Activated CD4-positive, alpha-beta T cell treated with anti-CD3 and anti-CD28 coated beads, Interleukin-2, Interleukin-6, amounts not matched to agents 100 ng/mL and 50 ng/mL, durations not matched to agents 16 hours and 8 hours (primary cell): ENCODE data around the gene PLAU.
A peak's percentile ranks its signal among the peaks of the same experiment; 100 is the strongest.
"Not testable (repeated sequence)": the region's sequence is repeated elsewhere in the genome, so short reads cannot be mapped to it uniquely, and the experiment has no call there.

Source experiments
- DNase-seq: peaks from one replicate; pipeline ENCODE4 v3.0.0-alpha.2; 2020

Gene PLAU

DNA sequence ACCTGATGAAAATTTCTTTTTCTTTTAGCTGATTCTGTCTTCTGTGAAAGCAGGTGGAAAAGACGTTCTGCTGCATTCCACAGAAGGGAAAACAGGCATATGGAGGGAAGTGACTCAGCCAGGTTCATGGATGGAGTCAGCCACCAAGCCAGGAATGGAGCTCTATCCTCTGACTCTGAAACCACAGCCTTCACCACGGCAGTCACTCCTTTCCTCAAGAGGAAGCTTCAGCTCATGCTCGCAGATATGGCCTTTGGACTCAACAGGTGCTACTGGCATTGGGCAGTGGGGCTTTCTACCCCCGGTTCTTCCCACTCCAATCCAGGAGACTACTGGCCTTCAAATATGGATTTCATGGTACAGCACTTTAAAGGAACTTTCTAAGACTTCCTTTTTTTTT lies 11.5 kb upstream of the PLAU start:
- no peak for DNase-seq

DNA sequence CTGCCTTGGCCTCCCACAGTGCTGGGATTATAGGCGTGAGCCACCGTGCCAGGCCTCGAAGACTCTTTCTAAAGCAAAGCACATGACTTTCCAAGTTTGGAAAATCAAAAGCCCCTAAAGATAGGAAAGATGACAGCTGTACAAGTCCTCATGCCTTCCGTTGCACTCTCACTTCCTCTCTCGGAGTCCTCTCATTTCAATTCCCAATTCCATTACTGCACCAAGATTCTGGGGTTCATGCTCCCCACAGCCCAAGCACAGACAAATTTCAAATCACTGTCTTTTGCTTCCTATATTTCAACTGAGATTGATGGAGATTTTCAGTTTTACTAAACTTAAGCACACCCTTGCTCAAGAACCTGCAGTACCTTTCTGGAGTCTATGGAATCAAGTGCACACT lies 10.9 kb upstream of the PLAU start:
- no peak for DNase-seq

DNA sequence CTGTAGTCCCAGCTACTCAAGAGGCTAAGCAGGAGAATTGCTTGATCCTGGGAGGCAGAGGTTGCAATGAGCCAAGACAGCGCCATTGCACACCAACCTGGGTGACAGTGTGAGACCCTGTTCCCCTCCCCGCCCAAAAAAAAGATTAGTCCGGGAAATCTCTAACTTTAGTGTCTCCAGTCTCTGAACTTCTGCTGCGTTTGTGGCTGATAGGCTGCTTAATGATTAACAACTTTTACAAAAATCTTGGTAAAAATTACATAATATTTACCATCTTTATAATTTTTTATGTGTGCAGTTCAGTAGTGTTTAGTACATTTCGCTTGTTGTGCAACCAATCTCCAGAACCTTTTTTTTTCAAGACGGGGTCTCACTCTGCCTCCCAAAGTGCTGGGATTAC lies 9.7 kb upstream of the PLAU start:
- DNase-seq, result no peak

DNA sequence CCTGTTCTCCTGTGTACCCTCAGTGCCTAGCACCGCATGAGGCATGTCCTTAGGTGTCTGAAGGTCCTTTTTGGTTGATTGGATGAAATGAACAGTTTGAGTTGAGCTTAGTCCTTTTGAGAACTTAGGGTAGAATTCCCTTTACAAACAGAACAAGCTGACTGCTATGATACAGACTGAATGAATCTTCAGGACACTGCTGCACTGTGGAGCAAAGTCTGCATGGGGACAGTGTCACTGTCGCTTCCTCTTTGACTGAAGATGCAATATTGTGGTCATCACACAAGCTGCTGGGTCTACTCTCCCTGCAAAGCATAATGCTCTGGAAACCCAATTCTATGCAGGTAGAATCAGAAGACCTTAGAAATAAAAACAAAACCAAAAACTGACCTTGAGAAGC lies 8.6 kb upstream of the PLAU start:
- no peak for DNase-seq

DNA sequence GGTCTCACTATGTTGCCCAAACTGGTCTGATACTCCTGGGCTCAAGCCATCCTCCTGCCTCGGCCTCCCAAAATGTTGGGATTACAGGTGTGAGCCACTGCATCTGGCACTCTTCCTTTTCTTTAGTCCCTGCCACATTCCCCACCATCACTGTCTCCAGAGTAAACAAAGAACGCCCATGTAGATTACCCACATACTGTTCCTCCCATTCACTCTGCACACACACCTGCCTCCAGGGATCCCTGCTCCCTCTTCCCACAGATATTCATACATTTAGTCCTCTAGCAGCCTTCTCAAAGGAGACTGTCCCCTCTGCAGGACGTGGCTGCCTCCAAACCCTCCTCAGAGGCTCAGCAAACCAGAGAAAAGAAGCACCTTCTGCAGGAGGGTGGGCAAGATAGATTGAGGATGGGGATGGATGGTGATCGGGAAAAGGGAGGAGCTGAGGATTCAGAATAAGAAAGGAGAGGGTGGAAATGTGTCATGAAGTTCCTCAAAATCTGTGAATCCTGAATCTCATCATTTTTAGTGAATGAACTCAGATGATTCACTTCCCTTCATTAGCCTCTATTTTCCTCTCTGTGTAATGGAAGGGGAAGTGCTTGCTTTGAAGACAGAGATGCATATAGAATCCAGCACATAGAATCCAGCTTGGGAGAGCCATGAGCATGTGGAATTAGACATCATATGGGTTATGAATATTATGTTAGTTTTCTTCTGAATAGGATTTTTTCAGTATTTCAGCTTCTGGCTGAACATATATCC lies 5.5 kb upstream of the PLAU start:
- DNase-seq, result no peak

DNA sequence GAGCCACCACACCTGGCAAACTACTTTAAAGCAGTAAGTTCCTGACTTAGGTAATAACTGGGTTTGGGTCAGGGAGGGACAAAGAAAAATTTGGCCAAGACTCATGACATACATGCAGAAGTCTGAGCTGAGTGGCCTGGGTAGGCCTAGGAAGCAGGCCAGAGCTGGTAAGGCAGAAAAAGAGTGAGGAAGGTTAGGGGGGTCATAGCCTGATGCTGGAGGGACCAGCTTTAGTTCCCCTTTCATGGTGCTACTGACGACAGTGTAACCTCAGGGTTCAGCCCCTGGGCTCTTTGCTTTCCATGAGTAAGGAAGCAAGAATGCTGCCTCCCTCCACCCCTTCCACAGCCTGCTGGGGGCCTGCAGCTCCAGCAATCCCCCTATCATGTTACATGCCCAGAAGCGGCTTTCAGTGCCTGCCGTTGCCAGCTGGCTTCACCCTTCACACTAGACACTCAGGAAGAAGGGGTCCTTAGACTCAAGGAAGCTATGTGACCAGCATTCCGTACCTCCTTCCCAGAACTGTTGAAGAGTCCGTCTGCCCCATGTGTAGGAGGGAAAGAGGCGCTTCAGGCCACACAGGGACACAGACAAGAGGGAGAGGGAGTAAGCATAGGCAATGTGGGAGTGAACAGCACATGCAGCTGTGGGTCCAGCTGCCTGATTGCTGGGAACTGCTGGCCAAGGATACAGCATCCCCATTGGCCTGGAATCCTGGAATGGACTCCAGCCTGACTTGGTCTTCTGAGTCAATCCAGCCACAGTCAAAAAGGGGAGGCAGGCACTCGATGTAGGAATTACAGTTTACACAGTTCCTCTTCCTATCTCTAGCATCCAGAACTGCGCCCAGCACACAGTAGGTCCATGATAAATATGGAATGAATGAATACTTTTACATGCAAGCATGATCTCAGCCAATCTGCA lies 4.1 kb upstream of the PLAU start:
- no peak for DNase-seq

DNA sequence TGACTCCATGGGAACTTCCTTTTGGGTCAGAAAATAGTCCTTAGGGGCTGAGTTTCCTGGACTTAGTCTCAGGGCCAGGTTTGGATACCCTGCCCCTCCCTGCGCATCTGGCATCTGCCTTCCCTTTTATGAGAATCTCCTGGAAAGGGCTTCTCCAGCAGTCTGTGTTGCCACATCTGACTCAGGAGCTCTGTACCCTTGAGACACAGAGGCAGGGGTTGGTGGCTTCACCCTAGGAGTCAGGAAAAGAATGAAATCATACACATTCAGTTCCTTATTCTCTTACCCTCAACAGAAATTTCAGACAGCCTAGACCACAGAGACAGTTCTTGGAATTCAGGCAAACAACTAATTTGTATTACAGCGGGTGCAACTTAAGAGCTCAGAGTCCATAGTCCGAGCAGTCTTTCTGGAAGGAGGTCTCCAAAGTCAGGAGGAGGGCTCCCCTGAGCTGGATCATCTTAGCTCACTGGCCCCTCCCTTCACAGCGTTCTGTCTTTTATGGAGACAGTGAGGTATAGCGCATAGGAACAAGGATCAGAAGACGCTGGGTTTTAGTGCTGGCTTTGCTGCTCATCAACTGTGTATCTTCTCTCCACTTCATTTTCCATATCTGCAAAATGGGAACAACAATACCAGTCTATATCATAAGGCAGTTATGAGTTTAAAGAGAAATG lies 3.0 kb upstream of the PLAU start:
- peak; percentile 17 for DNase-seq

DNA sequence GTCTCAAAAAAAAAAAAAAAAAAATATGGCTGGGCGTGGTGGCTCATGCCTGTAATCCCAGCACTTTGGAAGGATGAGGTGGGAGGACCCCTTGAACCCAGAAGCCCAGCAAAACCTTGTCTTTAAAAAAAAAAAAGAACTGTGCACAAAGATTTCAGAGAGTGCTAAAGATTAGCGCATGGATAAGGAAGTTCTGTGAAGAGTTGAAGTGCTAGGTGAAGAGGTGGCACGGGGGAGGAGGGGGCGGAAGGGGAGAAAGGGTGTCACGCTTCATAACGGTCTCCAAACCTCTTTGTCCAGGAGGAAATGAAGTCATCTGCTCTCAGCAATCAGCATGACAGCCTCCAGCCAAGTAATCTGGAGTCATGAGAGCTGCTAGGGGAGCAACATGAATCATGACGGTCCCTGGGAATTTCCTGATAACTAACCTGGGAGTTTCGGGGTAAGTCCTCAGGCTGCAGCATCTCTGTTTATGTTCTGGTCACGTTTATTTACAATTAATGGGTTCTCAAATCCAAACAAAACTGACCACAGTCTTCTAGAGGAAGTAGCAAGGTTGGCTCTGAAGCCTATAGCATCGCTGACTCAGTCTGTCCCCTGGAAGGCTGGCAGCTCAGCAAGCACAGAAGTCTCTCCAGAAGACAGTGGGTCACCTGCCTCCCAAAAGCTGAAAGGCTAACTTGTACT lies 1.9 kb upstream of the PLAU start:
- peak; percentile 86 for DNase-seq

DNA sequence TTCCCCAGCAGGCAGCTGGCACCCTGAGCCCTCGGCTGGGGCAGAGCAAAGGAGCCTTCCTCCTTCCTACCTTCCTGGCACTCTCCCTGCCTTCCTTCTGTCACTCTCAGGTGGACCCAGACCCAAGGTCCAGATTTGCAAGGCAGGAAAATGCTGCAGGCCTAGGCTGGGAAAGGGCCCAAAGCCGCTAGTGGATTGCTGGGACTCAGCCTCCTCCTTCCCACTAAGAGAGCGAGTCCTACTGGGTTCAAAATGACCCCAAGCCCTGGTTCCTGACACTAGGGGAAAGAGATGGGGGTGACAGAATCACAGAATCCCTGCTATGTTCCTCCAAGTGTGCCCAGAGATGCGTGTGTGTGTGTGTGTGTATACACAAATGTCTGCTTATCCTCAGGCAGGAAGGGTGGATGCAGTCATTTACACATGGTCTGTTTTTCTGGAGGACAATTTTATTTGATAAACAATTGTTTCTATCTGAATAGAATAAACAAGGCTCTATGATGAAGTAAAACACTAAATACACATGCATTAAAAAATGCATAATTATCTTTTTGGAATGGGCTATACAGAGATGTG lies 1.3 kb upstream of the PLAU start:
- DNase-seq, result no peak

DNA sequence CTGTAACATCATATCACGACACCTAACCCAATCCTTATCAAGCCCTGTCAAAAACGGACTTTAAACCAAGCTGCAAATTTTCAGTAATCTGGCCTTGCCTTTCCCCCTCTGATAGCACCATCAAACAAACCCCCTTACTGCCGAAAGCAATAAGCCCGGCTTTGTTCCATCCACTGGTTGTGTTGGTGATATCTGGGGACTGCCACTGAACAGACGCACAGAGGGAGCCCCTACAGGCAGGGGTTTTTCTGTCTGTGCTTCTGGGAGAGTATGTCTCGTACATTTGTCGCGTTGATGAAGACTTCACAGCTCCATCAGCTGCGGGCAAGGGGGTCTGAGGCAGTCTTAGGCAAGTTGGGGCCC lies 550 bp upstream of the PLAU start:
- peak; percentile 34 for DNase-seq

DNA sequence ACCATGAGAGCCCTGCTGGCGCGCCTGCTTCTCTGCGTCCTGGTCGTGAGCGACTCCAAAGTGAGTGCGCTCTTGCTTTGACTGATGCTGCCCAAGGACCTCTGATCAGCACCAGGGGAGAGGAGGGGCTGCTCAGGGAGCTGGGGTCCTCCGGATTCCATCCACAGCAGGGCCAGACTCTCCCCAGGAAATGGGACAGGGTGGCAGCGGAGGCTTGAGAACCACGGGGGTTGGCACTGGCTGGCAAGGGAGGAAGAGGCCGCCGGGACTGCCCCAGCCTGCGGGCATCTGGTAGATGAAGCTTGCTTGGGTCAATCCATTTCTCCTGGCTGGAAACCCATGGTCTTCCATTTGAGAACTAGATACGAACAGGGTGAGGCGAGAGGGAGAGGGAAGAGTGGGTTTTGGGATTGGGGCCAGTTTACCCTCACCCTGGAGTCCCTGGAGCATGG lies 647 bp downstream of the PLAU start:
- no peak for DNase-seq

DNA sequence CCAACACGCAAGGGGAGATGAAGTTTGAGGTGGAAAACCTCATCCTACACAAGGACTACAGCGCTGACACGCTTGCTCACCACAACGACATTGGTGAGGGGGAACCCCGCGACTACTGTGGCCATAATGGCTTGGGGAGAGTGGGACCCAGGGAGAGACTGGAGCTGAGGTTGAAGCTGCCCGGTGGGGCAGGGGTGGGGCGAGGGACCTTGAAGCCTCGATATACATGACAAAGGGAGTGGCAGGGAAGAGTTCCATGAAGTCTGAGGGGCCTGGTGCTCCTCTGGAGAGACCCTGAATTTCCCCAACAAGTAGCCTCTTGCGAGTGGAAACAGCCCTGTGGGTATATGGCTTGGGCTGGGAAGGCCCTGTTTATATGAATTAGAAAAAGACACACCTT lies 3.1 kb downstream of the PLAU start:
- no peak for DNase-seq

DNA sequence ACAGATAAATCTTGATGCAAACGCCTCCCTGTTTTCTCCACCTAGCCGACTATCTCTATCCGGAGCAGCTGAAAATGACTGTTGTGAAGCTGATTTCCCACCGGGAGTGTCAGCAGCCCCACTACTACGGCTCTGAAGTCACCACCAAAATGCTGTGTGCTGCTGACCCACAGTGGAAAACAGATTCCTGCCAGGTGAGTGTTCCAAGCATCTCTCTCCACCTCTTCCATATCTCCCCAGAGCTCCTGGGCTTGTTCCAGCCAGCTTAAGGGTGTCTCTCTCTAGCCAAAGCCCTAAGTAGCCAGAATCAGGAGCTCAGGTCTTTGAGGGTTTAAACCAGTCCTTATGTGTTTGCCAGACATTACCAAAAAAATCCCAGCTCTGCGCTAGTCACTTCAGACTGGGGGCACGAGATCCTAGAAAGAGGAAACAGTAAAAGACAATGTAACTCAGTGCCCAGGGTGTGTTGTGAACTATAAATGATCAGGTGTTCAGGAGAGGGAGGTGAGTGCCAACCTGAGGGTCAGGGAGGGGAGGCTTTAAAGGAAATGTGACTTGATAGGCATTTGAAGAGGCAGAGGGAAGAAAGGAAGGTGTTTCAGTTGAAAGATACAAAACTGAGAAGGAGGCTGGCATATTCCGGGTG lies 4.4 kb downstream of the PLAU start:
- no peak for DNase-seq

DNA sequence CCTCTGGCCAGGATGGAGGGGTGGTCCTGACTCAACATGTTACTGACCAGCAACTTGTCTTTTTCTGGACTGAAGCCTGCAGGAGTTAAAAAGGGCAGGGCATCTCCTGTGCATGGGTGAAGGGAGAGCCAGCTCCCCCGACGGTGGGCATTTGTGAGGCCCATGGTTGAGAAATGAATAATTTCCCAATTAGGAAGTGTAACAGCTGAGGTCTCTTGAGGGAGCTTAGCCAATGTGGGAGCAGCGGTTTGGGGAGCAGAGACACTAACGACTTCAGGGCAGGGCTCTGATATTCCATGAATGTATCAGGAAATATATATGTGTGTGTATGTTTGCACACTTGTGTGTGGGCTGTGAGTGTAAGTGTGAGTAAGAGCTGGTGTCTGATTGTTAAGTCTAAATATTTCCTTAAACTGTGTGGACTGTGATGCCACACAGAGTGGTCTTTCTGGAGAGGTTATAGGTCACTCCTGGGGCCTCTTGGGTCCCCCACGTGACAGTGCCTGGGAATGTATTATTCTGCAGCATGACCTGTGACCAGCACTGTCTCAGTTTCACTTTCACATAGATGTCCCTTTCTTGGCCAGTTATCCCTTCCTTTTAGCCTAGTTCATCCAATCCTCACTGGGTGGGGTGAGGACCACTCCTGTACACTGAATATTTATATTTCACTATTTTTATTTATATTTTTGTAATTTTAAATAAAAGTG lies 6.0 kb downstream of the PLAU start:
- DNase-seq, result no peak

DNA sequence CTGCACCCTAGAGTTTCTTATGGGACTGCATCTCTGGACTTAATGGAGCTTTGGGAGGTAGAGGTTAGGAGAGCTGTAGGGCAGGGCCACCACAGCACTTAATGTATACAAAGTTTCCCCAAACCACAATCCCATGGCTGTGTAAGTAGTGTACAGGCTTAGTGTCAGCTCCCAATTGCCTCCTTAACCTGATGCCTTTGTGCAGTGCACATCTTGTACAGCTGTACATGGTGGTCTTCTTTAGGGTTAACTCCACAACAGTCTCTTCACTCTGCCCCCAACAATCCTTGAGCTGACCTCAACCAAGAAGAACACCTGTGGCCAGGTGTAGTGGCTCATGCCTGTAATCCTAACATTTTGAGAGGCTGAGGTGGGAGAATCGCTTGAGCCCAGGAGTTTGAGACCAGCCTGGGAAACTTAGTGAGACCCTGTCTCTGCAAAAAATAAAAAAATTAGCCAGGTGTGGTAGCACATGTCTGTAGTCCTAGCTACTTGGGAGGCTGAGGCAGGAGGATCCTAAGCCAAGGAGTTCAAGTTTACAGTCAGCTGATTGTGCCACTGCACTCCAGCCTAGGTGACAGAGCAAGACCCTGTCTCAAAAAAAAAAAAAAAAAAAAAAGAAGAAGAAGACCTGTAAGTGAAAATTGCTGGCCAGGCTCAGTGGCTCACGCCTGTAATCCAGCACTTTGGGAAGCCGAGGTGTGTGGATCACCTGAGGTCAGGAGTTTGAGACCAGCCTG lies 6.8 kb downstream of the PLAU start:
- no peak for DNase-seq

DNA sequence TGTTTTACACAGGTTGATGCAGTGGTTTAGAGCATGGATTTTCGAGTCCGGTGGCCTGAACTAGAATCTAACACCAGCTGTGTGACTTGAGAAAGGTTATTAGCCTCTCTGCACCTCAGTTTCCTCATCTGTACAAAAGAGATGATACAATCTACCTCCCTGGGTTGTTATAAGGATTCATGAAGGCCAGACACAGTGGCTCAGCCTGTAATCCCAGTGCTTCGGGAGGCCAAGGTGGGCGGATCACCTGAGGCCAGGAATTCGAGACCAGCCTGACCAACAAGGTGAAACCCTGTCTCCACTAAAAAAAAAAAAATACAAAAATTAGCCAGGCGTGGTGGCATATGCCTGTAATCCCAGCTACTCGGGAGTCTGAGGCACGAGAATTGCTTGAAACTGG lies 8.5 kb downstream of the PLAU start:
- DNase-seq, result not testable (repeated sequence)

DNA sequence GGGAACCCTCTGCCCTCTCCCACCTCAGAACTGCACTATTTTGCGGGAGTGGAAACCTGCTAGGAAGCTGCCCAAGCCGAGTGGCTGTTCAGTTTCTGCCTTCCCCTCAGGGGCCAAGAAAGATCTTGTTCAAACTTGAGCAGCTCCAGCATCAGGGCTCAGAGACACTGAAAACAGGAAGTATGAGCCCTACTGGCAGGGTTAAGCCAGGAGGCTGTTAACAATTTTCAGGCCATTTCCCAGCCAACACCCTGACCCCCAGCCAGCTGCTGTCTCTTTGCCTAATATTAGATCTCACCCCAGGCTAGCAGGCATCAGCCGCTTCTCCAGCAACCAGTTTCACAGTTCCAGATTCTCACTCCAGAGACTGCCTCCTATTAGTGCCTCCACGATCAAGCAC lies 9.2 kb downstream of the PLAU start:
- no peak for DNase-seq

DNA sequence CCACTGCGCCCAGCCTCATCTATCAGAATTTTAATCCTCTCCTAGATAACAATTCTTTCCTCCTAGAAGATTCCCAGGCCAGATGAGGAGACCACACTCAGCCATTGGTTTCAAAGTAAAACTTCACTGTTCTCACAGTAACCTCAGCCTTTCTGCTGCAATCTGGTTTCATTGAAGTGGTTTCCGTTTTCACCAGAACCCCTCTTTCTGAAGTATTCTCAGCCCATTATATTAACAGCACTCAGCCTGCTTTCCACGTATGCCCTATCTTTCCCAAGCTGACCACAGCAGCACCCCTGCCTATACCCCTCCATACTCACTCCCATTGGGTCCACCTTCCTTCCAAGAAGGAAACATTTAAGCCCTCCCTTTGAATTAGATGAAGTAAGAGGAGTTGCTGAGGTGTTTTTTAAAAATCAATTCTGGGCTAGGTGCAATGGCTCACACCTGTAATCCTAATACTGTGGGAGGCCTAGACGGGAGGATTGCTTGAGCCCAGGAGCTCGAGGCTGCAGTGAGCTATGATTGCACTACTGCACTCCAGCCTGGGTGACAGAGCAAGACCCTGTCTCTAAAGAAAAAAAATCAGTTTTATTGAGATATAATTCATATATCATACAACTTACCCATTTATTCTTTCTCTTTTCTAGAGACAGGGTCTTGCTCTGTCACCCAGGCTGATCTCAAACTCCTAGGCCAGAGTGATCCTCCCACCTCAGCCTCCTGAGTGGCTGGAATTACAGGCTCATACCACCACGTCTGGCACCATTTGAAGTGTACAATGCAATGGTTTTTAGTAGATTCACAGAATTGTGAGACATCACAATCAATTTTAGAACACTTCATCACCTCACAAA lies 11.3 kb downstream of the PLAU start:
- peak; percentile 65 for DNase-seq

DNA sequence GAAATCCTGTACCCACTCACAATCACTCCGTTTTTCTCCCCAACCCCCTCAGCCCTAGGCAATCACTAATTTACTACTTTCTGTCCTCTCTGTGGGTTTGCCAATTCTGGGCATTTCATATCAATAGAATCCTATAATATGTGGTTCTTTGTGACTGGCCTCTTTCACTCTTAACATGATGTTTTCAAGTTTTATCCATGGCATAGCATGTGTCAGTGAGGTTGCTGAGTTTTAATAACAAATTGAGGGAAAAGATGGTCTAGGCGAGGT lies 11.9 kb downstream of the PLAU start:
- DNase-seq, result peak; percentile 32
